ENCODE measurements around the gene ADAMTS3. TPM values are rescaled to one million over a fixed set of nuclear protein-coding genes. Genes with fewer than 3 reads are reported as not detected.

Gene ADAMTS3
- total RNA-seq, 2 experiments from 2014 or later, result not detected

GRCh38 chr4:72394012-72394663 is 174.9 kb downstream of the ADAMTS3 start:
- Mint-ChIP-seq H3K4me3 (no peak overlapping the region), H3K27me3 (no peaks in the 10 kb centered on the region)

GRCh38 chr4:72391281-72391680 is 177.7 kb downstream of the ADAMTS3 start:
- no peak overlapping the region for H3K4me3 Mint-ChIP-seq
- ATAC-seq (ENCODE audit: low read depth) (no peak), DNase-seq (no peak)
- POLR2A ChIA-PET, result no interaction called here
- H3K36me3 Mint-ChIP-seq, result no peaks in the 10 kb centered on the region
- H3K27me3 Mint-ChIP-seq, result no peaks in the 10 kb centered on the region
- H3K9me3 Mint-ChIP-seq, result no peaks in the 10 kb centered on the region
- H3K27ac Mint-ChIP-seq, result no peak overlapping the region
- no peaks in the 10 kb centered on the region for H3K4me1 Mint-ChIP-seq

More at GRCh38 chr4:72394012-72394663, 174.9 kb downstream of the ADAMTS3 start:
- no peak overlapping the region for H3K27ac Mint-ChIP-seq
- no peaks in the 10 kb centered on the region for H3K9me3 Mint-ChIP-seq
- DNase-seq (no peak), ATAC-seq (ENCODE audit: low read depth) (no peak)
- H3K36me3 Mint-ChIP-seq, result no peaks in the 10 kb centered on the region
- H3K4me1 Mint-ChIP-seq, result no peaks in the 10 kb centered on the region
- POLR2A ChIA-PET, result no interaction called here

DNA sequence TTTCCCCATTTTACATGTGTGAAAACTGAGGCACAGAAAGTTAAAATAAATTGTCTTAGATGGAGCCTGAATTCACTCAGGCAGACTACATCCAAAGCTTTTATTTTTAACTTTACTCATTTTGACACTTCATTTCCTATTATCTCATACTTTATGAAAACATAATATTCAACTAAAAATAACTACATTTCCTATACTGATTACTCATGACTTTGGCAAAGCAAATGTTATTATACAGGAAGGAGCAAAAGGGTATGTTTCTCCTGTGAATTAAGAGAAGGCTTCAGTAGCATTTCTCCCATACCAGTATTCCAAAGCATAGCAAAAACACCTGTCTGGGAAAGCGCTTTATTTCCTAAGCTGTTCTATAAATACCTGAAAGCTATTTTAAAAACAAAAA is 178.6 kb downstream of the ADAMTS3 start:
- no peaks in the 10 kb centered on the region for H3K9me3 Mint-ChIP-seq
- H3K4me1 Mint-ChIP-seq, result no peaks in the 10 kb centered on the region
- no peaks in the 10 kb centered on the region for H3K27me3 Mint-ChIP-seq
- POLR2A ChIA-PET, result no interaction called here
- no peaks in the 10 kb centered on the region for H3K36me3 Mint-ChIP-seq
- DNase-seq, result no peak
- H3K4me3 Mint-ChIP-seq, result no peak overlapping the region
- no peak for ATAC-seq (ENCODE audit: low read depth)
- H3K27ac Mint-ChIP-seq, result no peak overlapping the region

DNA sequence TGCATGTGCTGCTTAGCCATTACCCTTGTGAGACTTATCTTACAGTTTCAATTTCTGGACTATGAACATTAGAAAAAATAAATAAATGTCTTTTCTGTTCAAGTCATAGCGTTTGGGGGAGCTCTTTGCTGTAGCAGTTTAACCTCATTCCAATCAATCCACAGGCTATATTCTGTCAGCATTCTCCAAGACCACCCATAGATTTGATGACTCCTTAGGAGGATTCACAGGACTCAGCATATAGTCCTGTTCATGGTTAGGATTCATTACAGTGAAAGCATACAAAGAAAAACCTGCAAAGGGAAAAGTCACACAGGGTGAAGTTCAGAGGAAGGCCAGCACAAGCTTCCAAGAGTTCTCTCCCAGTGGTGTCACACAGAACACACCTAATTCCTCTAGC is 180.5 kb downstream of the ADAMTS3 start:
- Mint-ChIP-seq H3K27me3 (no peaks in the 10 kb centered on the region), H3K36me3 (no peaks in the 10 kb centered on the region), H3K4me3 (no peak overlapping the region), H3K4me1 (no peaks in the 10 kb centered on the region), H3K27ac (no peak overlapping the region), H3K9me3 (no peaks in the 10 kb centered on the region)
- ATAC-seq (ENCODE audit: low read depth), result no peak
- POLR2A ChIA-PET, result no interaction called here
- DNase-seq, result no peak

GRCh38 chr4:72387959-72388358 is 181.1 kb downstream of the ADAMTS3 start:
- Mint-ChIP-seq H3K4me3 (no peak overlapping the region), H3K9me3 (no peaks in the 10 kb centered on the region), H3K27me3 (no peaks in the 10 kb centered on the region), H3K36me3 (no peaks in the 10 kb centered on the region), H3K4me1 (no peaks in the 10 kb centered on the region), H3K27ac (no peak overlapping the region)
- POLR2A ChIA-PET, result no interaction called here
- ATAC-seq (ENCODE audit: low read depth) (no peak), DNase-seq (no peak)

- Mint-ChIP-seq H3K4me1 (no peaks in the 10 kb centered on the region), H3K27ac (no peak overlapping the region), H3K4me3 (no peak overlapping the region), H3K27me3 (no peaks in the 10 kb centered on the region), H3K36me3 (no peaks in the 10 kb centered on the region), H3K9me3 (no peaks in the 10 kb centered on the region)
- no peak for DNase-seq
- ATAC-seq (ENCODE audit: low read depth), result no peak
- POLR2A ChIA-PET, result no interaction called here
These were observed 185.6 kb downstream of the ADAMTS3 start for GRCh38 chr4:72383439-72383838.

GRCh38 chr4:72378901-72379300 is 190.1 kb downstream of the ADAMTS3 start:
- Mint-ChIP-seq H3K9me3 (no peaks in the 10 kb centered on the region), H3K4me1 (no peaks in the 10 kb centered on the region), H3K36me3 (no peaks in the 10 kb centered on the region), H3K27ac (no peak overlapping the region), H3K4me3 (no peak overlapping the region), H3K27me3 (no peaks in the 10 kb centered on the region)
- POLR2A ChIA-PET, result no interaction called here
- ATAC-seq (ENCODE audit: low read depth) (no peak), DNase-seq (no peak)

DNA sequence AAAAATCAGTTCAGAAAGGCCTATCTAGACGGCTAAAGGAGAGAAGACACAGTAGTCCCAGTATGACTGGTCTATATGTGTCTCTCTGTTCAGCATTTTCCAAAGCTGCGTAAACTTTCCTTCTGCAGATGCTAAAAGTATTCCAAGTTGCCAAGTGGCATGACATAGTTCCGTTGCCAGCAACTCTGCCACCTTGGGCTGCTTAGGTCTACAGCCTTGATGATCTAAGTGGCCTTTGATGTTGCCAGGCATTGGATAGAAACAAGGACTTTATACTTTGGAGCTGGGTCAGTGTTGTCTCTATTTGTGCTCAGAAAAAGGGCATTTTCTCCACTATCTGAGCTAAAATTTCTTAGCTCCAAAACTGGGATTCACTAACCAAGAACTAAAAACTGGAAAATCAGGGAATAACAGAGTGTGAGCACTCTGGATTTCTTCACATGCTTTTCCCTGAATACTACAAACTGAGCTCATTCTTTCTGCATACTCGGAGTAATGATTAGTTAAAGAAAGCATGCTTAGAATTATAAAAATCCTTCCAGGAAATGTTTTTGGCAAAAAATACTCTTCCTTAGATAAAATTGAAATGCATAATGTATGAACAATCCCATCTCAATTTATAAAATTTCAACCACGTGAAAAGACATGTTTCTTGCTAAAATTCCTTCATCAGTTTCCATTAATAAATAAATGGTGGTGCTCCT is 191.4 kb downstream of the ADAMTS3 start:
- H3K4me3 Mint-ChIP-seq, result no peak overlapping the region
- ATAC-seq (ENCODE audit: low read depth) (no peak), DNase-seq (no peak)
- no peaks in the 10 kb centered on the region for H3K9me3 Mint-ChIP-seq
- no peaks in the 10 kb centered on the region for H3K36me3 Mint-ChIP-seq
- POLR2A ChIA-PET, result no interaction called here
- H3K27ac Mint-ChIP-seq, result no peak overlapping the region
- H3K27me3 Mint-ChIP-seq, result no peaks in the 10 kb centered on the region
- no peaks in the 10 kb centered on the region for H3K4me1 Mint-ChIP-seq

DNA sequence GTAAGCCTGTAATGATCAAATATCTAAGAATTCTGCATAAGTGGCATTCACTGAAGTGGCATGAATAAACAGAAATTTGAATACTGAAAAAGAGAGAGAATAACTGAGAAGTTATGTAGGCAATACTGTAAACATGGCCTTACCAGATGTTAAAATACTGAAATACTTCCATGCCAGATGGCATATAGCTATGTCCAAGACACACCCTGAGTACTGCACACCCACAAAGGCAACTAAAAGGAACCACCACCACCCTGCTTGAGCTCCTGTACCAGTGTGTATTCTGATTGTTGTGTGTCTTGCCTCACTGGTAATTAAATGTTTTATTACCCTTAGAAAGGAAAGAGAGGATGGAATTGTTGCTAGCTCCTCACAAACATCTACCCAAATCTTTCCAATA is 192.1 kb downstream of the ADAMTS3 start:
- POLR2A ChIA-PET, result no interaction called here
- Mint-ChIP-seq H3K27me3 (no peaks in the 10 kb centered on the region), H3K27ac (no peak overlapping the region), H3K36me3 (no peaks in the 10 kb centered on the region), H3K4me3 (no peak overlapping the region), H3K9me3 (no peaks in the 10 kb centered on the region), H3K4me1 (no peaks in the 10 kb centered on the region)
- no peak for DNase-seq
- no peak for ATAC-seq (ENCODE audit: low read depth)

- POLR2A ChIA-PET, result no interaction called here
- DNase-seq (no peak), ATAC-seq (ENCODE audit: low read depth) (no peak)
- no peaks in the 10 kb centered on the region for H3K4me1 Mint-ChIP-seq
- H3K9me3 Mint-ChIP-seq, result no peaks in the 10 kb centered on the region
- no peaks in the 10 kb centered on the region for H3K36me3 Mint-ChIP-seq
- H3K27ac Mint-ChIP-seq, result no peak overlapping the region
- no peaks in the 10 kb centered on the region for H3K27me3 Mint-ChIP-seq
- no peak overlapping the region for H3K4me3 Mint-ChIP-seq
These were observed 193.8 kb downstream of the ADAMTS3 start for GRCh38 chr4:72375073-72375736.

- no peaks in the 10 kb centered on the region for H3K36me3 Mint-ChIP-seq
- no peak overlapping the region for H3K4me3 Mint-ChIP-seq
- no peaks in the 10 kb centered on the region for H3K9me3 Mint-ChIP-seq
- no peak for ATAC-seq (ENCODE audit: low read depth)
- H3K4me1 Mint-ChIP-seq, result no peaks in the 10 kb centered on the region
- no peak overlapping the region for H3K27ac Mint-ChIP-seq
- H3K27me3 Mint-ChIP-seq, result no peaks in the 10 kb centered on the region
- POLR2A ChIA-PET, result no interaction called here
- DNase-seq, result no peak
These were observed 194.9 kb downstream of the ADAMTS3 start for GRCh38 chr4:72374159-72374558.

DNA sequence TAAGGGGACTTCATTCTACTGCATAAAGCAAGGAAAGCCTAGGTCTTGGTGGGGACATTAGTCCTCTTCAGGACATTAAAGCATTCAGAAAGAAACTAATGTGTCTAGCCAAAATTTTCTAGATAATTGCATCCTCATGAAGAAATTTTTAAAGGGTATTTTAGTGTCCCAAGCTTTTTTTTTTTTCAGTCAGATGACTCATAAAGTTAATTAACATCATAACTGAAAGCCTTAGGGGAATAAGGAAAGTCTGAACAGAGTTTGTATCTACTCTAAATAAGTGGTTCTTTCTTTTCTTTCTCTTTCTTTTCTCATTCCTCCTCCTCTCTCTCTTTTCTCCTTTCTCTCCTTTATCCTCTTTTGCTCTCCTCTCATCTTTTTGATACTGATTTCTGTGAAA is 202.4 kb downstream of the ADAMTS3 start:
- Mint-ChIP-seq H3K4me3 (no peak overlapping the region), H3K27ac (no peak overlapping the region), H3K4me1 (no peaks in the 10 kb centered on the region), H3K36me3 (no peaks in the 10 kb centered on the region), H3K27me3 (no peaks in the 10 kb centered on the region), H3K9me3 (no peaks in the 10 kb centered on the region)
- ATAC-seq (ENCODE audit: low read depth), result no peak
- POLR2A ChIA-PET, result no interaction called here
- DNase-seq, result no peak

GRCh38 chr4:72365981-72366380 is 203.0 kb downstream of the ADAMTS3 start:
- DNase-seq (no peak), ATAC-seq (ENCODE audit: low read depth) (no peak)
- no peaks in the 10 kb centered on the region for H3K36me3 Mint-ChIP-seq
- no peak overlapping the region for H3K4me3 Mint-ChIP-seq
- H3K9me3 Mint-ChIP-seq, result no peaks in the 10 kb centered on the region
- POLR2A ChIA-PET, result no interaction called here
- H3K4me1 Mint-ChIP-seq, result no peaks in the 10 kb centered on the region
- no peak overlapping the region for H3K27ac Mint-ChIP-seq
- H3K27me3 Mint-ChIP-seq, result no peaks in the 10 kb centered on the region

- no peaks in the 10 kb centered on the region for H3K4me1 Mint-ChIP-seq
- H3K4me3 Mint-ChIP-seq, result no peak overlapping the region
- POLR2A ChIA-PET, result no interaction called here
- H3K9me3 Mint-ChIP-seq, result no peaks in the 10 kb centered on the region
- H3K36me3 Mint-ChIP-seq, result no peaks in the 10 kb centered on the region
- DNase-seq, result no peak
- no peak overlapping the region for H3K27ac Mint-ChIP-seq
- H3K27me3 Mint-ChIP-seq, result no peaks in the 10 kb centered on the region
- no peak for ATAC-seq (ENCODE audit: low read depth)
These were observed 204.0 kb downstream of the ADAMTS3 start for GRCh38 chr4:72365016-72365415.

Data from activated naive CD8-positive, alpha-beta T cell treated with anti-CD3 and anti-CD28 coated beads, Interleukin-2, amount 10 ng/mL, durations not matched to agents 7 days and 5 days (primary cell).